MM.1S (cell line): Measurements from ENCODE around the gene CYP4F12.

Experiments
- DNase-seq: peaks from one replicate; pipeline ENCODE4 v3.0.0-alpha.2; 2015
- H2AFZ ChIP-seq: fragments of 300-600 bp; sonication (generic); 2 replicates; pipeline ENCODE4 v1.6.0; 2016; ENCODE audit warnings: antibody characterized with exemption, low read length
- H3F3A ChIP-seq: fragments of 300-600 bp; sonication (generic); 2 replicates; pipeline ENCODE4 v1.6.1; 2016; ENCODE audit warnings: mild to moderate bottlenecking, antibody characterized with exemption, low read length, moderate library complexity, mixed read lengths; ENCODE audit not compliant: insufficient read depth
- H3K27ac ChIP-seq: fragments of 300-600 bp; sonication (generic); 2 replicates; pipeline ENCODE4 v1.5.1; 2016; ENCODE audit warnings: mild to moderate bottlenecking, low read length
- H3K27me3 ChIP-seq: fragments of 300-600 bp; sonication (generic); replicated peaks from 2 replicates; pipeline ENCODE4 v1.6.0; 2016; ENCODE audit warnings: low read length; ENCODE audit not compliant: insufficient read depth
- H3K36me3 ChIP-seq: fragments of 300-600 bp; sonication (generic); replicated peaks from 2 replicates; pipeline ENCODE4 v1.6.1; 2016; ENCODE audit warnings: mild to moderate bottlenecking, low read length, mixed read lengths; ENCODE audit not compliant: insufficient read depth
- H3K4me1 ChIP-seq: fragments of 300-600 bp; sonication (generic); 2 replicates; pipeline ENCODE4 v1.6.1; 2016; ENCODE audit warnings: low read length, mixed read lengths
- H3K4me2 ChIP-seq: fragments of 300-600 bp; sonication (generic); 2 replicates; pipeline ENCODE4 v1.6.0; 2016; ENCODE audit warnings: low read depth, low read length
- H3K4me3 ChIP-seq: fragments of 300-600 bp; sonication (generic); 2 replicates; pipeline ENCODE4 v1.5.1; 2016; ENCODE audit warnings: low read length, mixed read lengths
- H3K79me2 ChIP-seq: fragments of 300-600 bp; sonication (generic); 2 replicates; pipeline ENCODE4 v1.6.1; 2016; ENCODE audit warnings: mixed run types, low read length, mixed read lengths
- H3K9ac ChIP-seq: fragments of 300-600 bp; sonication (generic); 2 replicates; pipeline ENCODE4 v1.6.1; 2016; ENCODE audit warnings: low read length, mixed read lengths
- H3K9me2 ChIP-seq: fragments of 300-600 bp; sonication (generic); replicated peaks from 2 replicates; pipeline ENCODE4 v1.6.1; 2016; ENCODE audit warnings: mild to moderate bottlenecking, low read length, mixed read lengths; ENCODE audit not compliant: insufficient read depth
- H3K9me3 ChIP-seq: fragments of 300-600 bp; sonication (generic); replicated peaks from 2 replicates; pipeline ENCODE4 v1.6.1; 2016; ENCODE audit warnings: mild to moderate bottlenecking, low read length, mixed read lengths; ENCODE audit not compliant: insufficient read depth
- H4K20me1 ChIP-seq: fragments of 300-600 bp; sonication (generic); 2 replicates; pipeline ENCODE4 v1.6.1; 2016; ENCODE audit warnings: mild to moderate bottlenecking, low read length, moderate library complexity, mixed read lengths; ENCODE audit not compliant: insufficient read depth
- CTCF ChIP-seq: fragments of 300-600 bp; sonication (generic); IDR thresholded peaks from 2 replicates; pipeline ENCODE4 v1.5.1; 2016; ENCODE audit warnings: antibody characterized with exemption, low read length, mixed read lengths
- EZH2 ChIP-seq: fragments of 300-600 bp; sonication (generic); optimal IDR thresholded peaks from 2 replicates; pipeline ENCODE3; 2017; ENCODE audit warnings: low read depth, mild to moderate bottlenecking, antibody characterized with exemption, low read length, mixed read lengths
- EZH2phosphoT487 ChIP-seq: fragments of 300-600 bp; sonication (generic); IDR thresholded peaks from 2 replicates; pipeline ENCODE4 v1.6.1; 2018; ENCODE audit warnings: antibody characterized with exemption, low read length

Gene CYP4F12

GRCh38 chr19:15680478-15681322, 7.8 kb downstream of the CYP4F12 start:
- Histone ChIP-seq H3K4me1 (no peaks in the 10 kb centered on the region), H3K9ac (no peak overlapping the region), H3K4me2 (no peak overlapping the region), H3K27me3 (peaks cover 3% of the 10 kb centered on the region; the same call in 1 of the 2 replicates), H4K20me1 (no peaks in the 10 kb centered on the region), H3K79me2 (no peaks in the 10 kb centered on the region), H3K36me3 (no peaks in the 10 kb centered on the region), H3K9me2 (no peaks in the 10 kb centered on the region), H3F3A (no peaks in the 10 kb centered on the region), H2AFZ (no peak overlapping the region), H3K4me3 (no peak overlapping the region), H3K9me3 (no peaks in the 10 kb centered on the region), H3K27ac (no peak overlapping the region)
- no peak for DNase-seq
- TF ChIP-seq CTCF (no peak), EZH2phosphoT487 (no peak), EZH2 (no peak)

- TF ChIP-seq EZH2 = no peak
- TF ChIP-seq EZH2phosphoT487 = no peak
- no peak for TF ChIP-seq CTCF
- Histone ChIP-seq H3K4me3 (no peak overlapping the region), H3K9me3 (no peaks in the 10 kb centered on the region), H3K27ac (no peak overlapping the region), H4K20me1 (no peaks in the 10 kb centered on the region), H3K27me3 (peaks cover 3% of the 10 kb centered on the region; the same call in 1 of the 2 replicates), H2AFZ (no peak overlapping the region), H3F3A (no peaks in the 10 kb centered on the region), H3K79me2 (no peaks in the 10 kb centered on the region), H3K4me2 (no peak overlapping the region), H3K36me3 (no peaks in the 10 kb centered on the region), H3K9me2 (no peaks in the 10 kb centered on the region), H3K4me1 (no peaks in the 10 kb centered on the region), H3K9ac (no peak overlapping the region)
- DNase-seq = no peak
Observed at GRCh38 chr19:15683411-15683810, 10.5 kb downstream of the CYP4F12 start.

- H3K27me3 ChIP-seq = peaks cover 11% of the 10 kb centered on the region; the same call in 1 of the 2 replicates
- no peak for DNase-seq
- TF ChIP-seq CTCF (no peak), EZH2phosphoT487 (no peak), EZH2 (no peak)
Observed at GRCh38 chr19:15684828-15685227, 11.9 kb downstream of the CYP4F12 start.

More at GRCh38 chr19:15684828-15685227, 11.9 kb downstream of the CYP4F12 start:
- no peaks in the 10 kb centered on the region for H3K79me2 ChIP-seq
- no peaks in the 10 kb centered on the region for H3K9me2 ChIP-seq
- H2AFZ ChIP-seq = no peak overlapping the region
- no peaks in the 10 kb centered on the region for H3K36me3 ChIP-seq
- no peak overlapping the region for H3K4me2 ChIP-seq
- H3K9ac ChIP-seq = no peak overlapping the region
- no peaks in the 10 kb centered on the region for H4K20me1 ChIP-seq
- H3K27ac ChIP-seq = no peak overlapping the region
- H3K4me1 ChIP-seq = no peaks in the 10 kb centered on the region
- H3K4me3 ChIP-seq = no peak overlapping the region
- H3F3A ChIP-seq = no peaks in the 10 kb centered on the region
- no peaks in the 10 kb centered on the region for H3K9me3 ChIP-seq
